OCI-LY3 (cell line): ENCODE data around the gene DNAJB1.

ENCODE experiments used
- CTCF ChIP-seq: fragments of 200-600, 300-600 bp; sonication (generic); IDR thresholded peaks from 2 replicates; pipeline ENCODE4 v1.5.1; 2014; ENCODE audit warnings: antibody characterized with exemption, low read length, low read depth
- EZH2phosphoT487 ChIP-seq: fragments of 200-600 bp; shearing (Covaris generic); IDR thresholded peaks from 2 replicates; pipeline ENCODE4 v1.6.1; 2018; ENCODE audit warnings: antibody characterized with exemption, mixed run types, low read depth

DNA sequence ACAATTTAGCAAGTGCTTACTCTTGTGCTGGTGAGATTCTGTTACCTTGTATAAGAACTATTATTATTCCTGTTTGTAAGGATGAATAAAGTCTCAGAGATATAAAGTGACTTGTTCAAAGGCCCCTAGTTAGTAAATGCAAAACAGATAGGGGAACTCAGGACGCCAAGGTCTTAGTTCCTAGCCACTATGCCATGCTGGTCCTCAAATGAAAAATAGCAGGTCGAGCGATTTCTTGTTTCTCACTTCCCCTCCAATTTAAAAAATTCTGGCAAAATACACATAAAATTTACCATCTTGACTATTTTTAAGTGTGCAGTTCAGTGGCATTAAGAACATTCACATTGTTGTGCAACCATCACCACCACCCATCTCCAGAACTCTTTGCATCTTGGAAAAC is 12.3 kb upstream of the DNAJB1 start:
- TF ChIP-seq CTCF, result no peak
- TF ChIP-seq EZH2phosphoT487, result no peak
